Measurements from ENCODE around the gene GPC6. TPM values are rescaled to one million over a fixed set of nuclear protein-coding genes. Genes with fewer than 3 reads are reported as not detected.

Gene GPC6
- total and polyA plus RNA-seq, 2 donors (not counting 1 experiment from before 2014, with no cell fraction given) = not detected

DNA sequence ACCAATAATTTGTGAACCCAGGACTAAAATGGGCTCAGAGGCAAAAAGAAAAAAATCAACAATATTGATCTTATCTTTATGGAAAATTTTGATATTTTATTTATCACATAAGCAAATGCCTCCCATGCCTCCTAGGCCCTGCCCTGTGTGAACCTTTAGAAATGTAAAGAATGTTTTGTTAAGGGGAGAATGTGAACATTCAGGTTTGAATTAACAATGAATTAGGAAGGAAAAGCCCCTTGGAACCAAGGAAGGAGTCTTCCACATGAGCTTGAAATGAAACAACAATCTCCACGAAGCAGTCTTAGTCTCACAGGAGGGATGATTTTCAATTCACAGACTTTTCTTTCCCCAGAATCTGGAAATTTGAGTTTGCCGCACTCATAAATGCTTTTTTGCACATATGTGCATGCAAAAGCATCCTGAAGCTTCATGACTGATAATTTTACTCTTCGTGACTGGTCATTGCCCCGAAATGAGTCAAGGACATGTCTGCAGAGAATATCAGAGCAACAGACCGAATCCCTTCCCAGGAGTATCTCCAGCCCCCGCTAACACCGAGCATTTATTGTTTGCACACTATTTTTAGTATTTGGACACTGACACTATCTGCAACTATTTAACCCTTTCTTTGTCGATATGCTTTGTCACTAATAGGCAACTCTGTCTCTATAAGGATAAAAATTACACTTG lies 1117.7 kb downstream of the GPC6 start:
- POLR2A ChIA-PET = no interaction called here
- CTCF ChIA-PET = interaction anchor here (2.0 kb wide), 1 partner anchor 18 kb away, joined by 9 read pairs; no protein-coding TSS in a partner anchor
- Histone ChIP-seq H3K9ac (ENCODE audit: low read length) (no peak overlapping the region), H3K36me3 (replicated peaks in 1 of 2; ENCODE audit: control extremely low read depth in 1 of 2, control insufficient read depth in 1 of 2, extremely low read depth in 1 of 2, insufficient read depth in 2 of 2, low read length in 1 of 2) (no peaks in the 10 kb centered on the region), H3K27ac (ENCODE audit: low read length in 2 of 2) (no peak overlapping the region), H3K9me3 (ENCODE audit: control extremely low read depth in 1 of 3, control insufficient read depth in 2 of 3, insufficient read depth in 1 of 3, low read length in 2 of 3) (no peaks in the 10 kb centered on the region), H3K4me3 (ENCODE audit: control extremely low read depth in 1 of 5, extremely low read depth in 1 of 5, insufficient read depth in 1 of 5, low read depth in 2 of 5, low read length in 4 of 5) (no peak overlapping the region), H3K79me2 (ENCODE audit: control insufficient read depth, insufficient read depth, low read length) (no peaks in the 10 kb centered on the region), H3K4me1 (ENCODE audit: control insufficient read depth in 2 of 2, insufficient read depth in 2 of 2, low read length in 2 of 2) (peaks cover 0 to 3% of the 10 kb centered on the region in 2 donors), H3K4me2 (replicated peaks; ENCODE audit: low read depth, low read length, poor library complexity, severe bottlenecking) (no peak overlapping the region), H4K20me1 (ENCODE audit: control insufficient read depth, insufficient read depth, low read length, poor library complexity, severe bottlenecking) (no peaks in the 10 kb centered on the region), H3K27me3 (replicated peaks in 1 of 4; ENCODE audit: control extremely low read depth in 1 of 4, control insufficient read depth in 3 of 4, insufficient read depth in 4 of 4, low read length in 3 of 4) (no peaks in the 10 kb centered on the region), H2AFZ (ENCODE audit: insufficient read depth, low read depth, low read length, poor library complexity, severe bottlenecking) (no peak overlapping the region)
- Mint-ChIP-seq H3K4me1 (peaks cover 6% of the 10 kb centered on the region), H3K27me3 (no peaks in the 10 kb centered on the region), H3K27ac (no peak overlapping the region), H3K4me3 (no peak overlapping the region), H3K9me3 (ENCODE audit: insufficient read depth) (no peaks in the 10 kb centered on the region)
- TF ChIP-seq, protein P1, sequence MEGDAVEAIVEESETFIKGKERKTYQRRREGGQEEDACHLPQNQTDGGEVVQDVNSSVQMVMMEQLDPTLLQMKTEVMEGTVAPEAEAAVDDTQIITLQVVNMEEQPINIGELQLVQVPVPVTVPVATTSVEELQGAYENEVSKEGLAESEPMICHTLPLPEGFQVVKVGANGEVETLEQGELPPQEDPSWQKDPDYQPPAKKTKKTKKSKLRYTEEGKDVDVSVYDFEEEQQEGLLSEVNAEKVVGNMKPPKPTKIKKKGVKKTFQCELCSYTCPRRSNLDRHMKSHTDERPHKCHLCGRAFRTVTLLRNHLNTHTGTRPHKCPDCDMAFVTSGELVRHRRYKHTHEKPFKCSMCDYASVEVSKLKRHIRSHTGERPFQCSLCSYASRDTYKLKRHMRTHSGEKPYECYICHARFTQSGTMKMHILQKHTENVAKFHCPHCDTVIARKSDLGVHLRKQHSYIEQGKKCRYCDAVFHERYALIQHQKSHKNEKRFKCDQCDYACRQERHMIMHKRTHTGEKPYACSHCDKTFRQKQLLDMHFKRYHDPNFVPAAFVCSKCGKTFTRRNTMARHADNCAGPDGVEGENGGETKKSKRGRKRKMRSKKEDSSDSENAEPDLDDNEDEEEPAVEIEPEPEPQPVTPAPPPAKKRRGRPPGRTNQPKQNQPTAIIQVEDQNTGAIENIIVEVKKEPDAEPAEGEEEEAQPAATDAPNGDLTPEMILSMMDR (IDR thresholded peaks at IDR 0.05) = no peak
- no peak for TF ChIP-seq EZH2 (IDR thresholded peaks at IDR 0.05; ENCODE audit: borderline replicate concordance, insufficient read depth, low read depth, low read length, poor library complexity, severe bottlenecking)
- WGBS (ENCODE audit: insufficient coverage) = 75% methylated on average over 6 of the region's 8 CpGs
- DNase-seq (no peak), ATAC-seq (ENCODE audit: low read depth) (no peak)
- intact Hi-C loops (cut with micrococcal nuclease) = no loop called here

DNA sequence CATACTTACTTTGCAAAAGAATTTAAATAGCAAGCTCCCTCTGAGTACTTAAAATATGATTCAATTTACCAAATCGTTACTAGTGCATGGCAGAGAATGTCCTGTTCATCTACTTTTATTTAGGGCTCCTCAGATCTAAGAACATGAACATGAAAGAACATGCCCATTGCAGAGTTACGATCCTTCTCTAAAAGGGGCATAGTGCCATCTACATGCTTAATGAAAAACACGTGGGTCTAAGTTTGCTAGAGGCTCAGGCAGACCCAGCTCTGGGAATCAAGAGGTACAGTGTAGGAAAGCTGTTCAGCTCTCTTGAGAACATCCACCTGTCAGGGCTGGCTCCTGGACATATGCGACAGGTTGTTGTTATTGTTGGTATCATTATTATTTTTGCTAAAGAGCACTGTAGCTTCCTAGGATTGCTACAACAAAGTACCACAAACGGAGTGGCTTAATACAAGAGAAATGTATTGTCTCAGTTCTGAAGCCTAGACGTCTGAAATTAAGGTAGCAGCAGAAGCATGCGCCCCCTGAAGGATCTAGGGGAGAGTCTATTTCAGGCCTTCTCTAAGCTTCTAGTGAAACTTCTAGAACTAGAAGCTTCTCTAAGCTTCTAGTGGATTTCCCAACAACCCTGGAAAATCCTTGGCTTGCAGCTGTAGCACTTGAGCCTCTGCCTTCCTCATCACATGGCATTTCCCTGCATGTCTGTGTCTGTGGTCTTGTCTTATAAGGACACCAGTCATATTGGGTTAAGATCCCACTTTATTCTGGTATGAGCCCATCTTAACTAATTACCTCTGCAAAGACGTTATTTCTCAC lies 1119.0 kb downstream of the GPC6 start:
- H3K4me3 ChIP-seq (ENCODE audit: control extremely low read depth in 1 of 5, extremely low read depth in 1 of 5, insufficient read depth in 1 of 5, low read depth in 2 of 5, low read length in 4 of 5) = no peak overlapping the region
- H3K9me3 Mint-ChIP-seq (ENCODE audit: insufficient read depth) = no peaks in the 10 kb centered on the region
- intact Hi-C loops (cut with micrococcal nuclease) = no loop called here
- no peak overlapping the region for H3K4me2 ChIP-seq (replicated peaks; ENCODE audit: low read depth, low read length, poor library complexity, severe bottlenecking)
- H3K27ac ChIP-seq (ENCODE audit: low read length in 2 of 2) = no peak overlapping the region
- DNase-seq = peak; percentile 17
- H2AFZ ChIP-seq (ENCODE audit: insufficient read depth, low read depth, low read length, poor library complexity, severe bottlenecking) = peak overlapping the region; percentile 11
- no peak overlapping the region for H3K9ac ChIP-seq (ENCODE audit: low read length)
- WGBS (ENCODE audit: insufficient coverage) = 22% methylated on average over 1 of the region's 8 CpGs
- TF ChIP-seq EZH2 (IDR thresholded peaks at IDR 0.05; ENCODE audit: borderline replicate concordance, insufficient read depth, low read depth, low read length, poor library complexity, severe bottlenecking) = no peak
- TF ChIP-seq, protein P1 (IDR thresholded peaks at IDR 0.05) = no peak
- ChIA-PET CTCF (interaction anchor here (1.0 to 2.0 kb wide), 3 partner anchors 17 to 230 kb away, joined by 3 to 9 read pairs (median 3); no protein-coding TSS in a partner anchor), POLR2A (no interaction called here)
- no peak overlapping the region for H3K27ac Mint-ChIP-seq
- H3K36me3 ChIP-seq (replicated peaks in 1 of 2; ENCODE audit: control extremely low read depth in 1 of 2, control insufficient read depth in 1 of 2, extremely low read depth in 1 of 2, insufficient read depth in 2 of 2, low read length in 1 of 2) = no peaks in the 10 kb centered on the region
- peaks cover 6% of the 10 kb centered on the region for H3K4me1 Mint-ChIP-seq
- no peaks in the 10 kb centered on the region for H4K20me1 ChIP-seq (ENCODE audit: control insufficient read depth, insufficient read depth, low read length, poor library complexity, severe bottlenecking)
- no peaks in the 10 kb centered on the region for H3K27me3 ChIP-seq (replicated peaks in 1 of 4; ENCODE audit: control extremely low read depth in 1 of 4, control insufficient read depth in 3 of 4, insufficient read depth in 4 of 4, low read length in 3 of 4)
- no peaks in the 10 kb centered on the region for H3K79me2 ChIP-seq (ENCODE audit: control insufficient read depth, insufficient read depth, low read length)
- ATAC-seq (ENCODE audit: low read depth) = peak; percentile 24
- no peak overlapping the region for H3K4me3 Mint-ChIP-seq
- H3K27me3 Mint-ChIP-seq = no peaks in the 10 kb centered on the region
- H3K9me3 ChIP-seq (ENCODE audit: control extremely low read depth in 1 of 3, control insufficient read depth in 2 of 3, insufficient read depth in 1 of 3, low read length in 2 of 3) = no peaks in the 10 kb centered on the region
- H3K4me1 ChIP-seq (ENCODE audit: control insufficient read depth in 2 of 2, insufficient read depth in 2 of 2, low read length in 2 of 2) = peaks cover 0 to 3% of the 10 kb centered on the region in 2 donors

Data from B cell (primary cell).